HG02798 (cell line): ENCODE data around the gene OR5T2.
"Not testable (repeated sequence)": the region's sequence is repeated elsewhere in the genome, so short reads cannot be mapped to it uniquely, and the experiment has no call there.

Experiments used
- ATAC-seq: cut with Tn5 transposase; IDR thresholded peaks from one replicate; pipeline ENCODE4 v1.9.1; 2021; ENCODE audit warnings: mild to moderate bottlenecking; ENCODE audit not compliant: unreplicated experiment, poor library complexity

Gene OR5T2

GRCh38 chr11:56234155-56234554, at the start of gene OR5T2:
Gene OR5T2, minus strand, starts transcription at chr11:56234255. Its CDS starts 1,193 bp downstream, at chr11:56233062.
- no peak for ATAC-seq

GRCh38 chr11:56273854-56274253, 39.8 kb upstream of the OR5T2 start, which contains the start of gene OR5T1:
Gene OR5T1, plus strand, starts transcription at chr11:56274154. Its CDS starts 1,485 bp downstream, at chr11:56275639.
- no peak for ATAC-seq

- ATAC-seq: no peak
Measured at GRCh38 chr11:56271092-56271491, 37.0 kb upstream of the OR5T2 start.

GRCh38 chr11:56251954-56252353, 17.9 kb upstream of the OR5T2 start, which contains the start of gene OR5T3:
Gene OR5T3, plus strand, starts transcription at chr11:56252254. Its CDS starts 0 bp downstream, at chr11:56252254.
- no peak for ATAC-seq

GRCh38 chr11:56219735-56220134, 14.3 kb downstream of the OR5T2 start:
- ATAC-seq: not testable (repeated sequence)

GRCh38 chr11:56214537-56214936, 19.5 kb downstream of the OR5T2 start:
- no peak for ATAC-seq

- ATAC-seq: no peak
Measured at GRCh38 chr11:56207790-56208189, 26.3 kb downstream of the OR5T2 start.

- no peak for ATAC-seq
Measured at GRCh38 chr11:56197367-56197766, 36.7 kb downstream of the OR5T2 start.

GRCh38 chr11:56196705-56197104, 37.4 kb downstream of the OR5T2 start:
- ATAC-seq: no peak

- ATAC-seq: no peak
Measured at GRCh38 chr11:56188602-56189001, 45.5 kb downstream of the OR5T2 start.

- no peak for ATAC-seq
Measured at GRCh38 chr11:56183459-56183858, 50.6 kb downstream of the OR5T2 start.
